ENCODE measurements around the gene CMTM3.

Gene CMTM3

DNA sequence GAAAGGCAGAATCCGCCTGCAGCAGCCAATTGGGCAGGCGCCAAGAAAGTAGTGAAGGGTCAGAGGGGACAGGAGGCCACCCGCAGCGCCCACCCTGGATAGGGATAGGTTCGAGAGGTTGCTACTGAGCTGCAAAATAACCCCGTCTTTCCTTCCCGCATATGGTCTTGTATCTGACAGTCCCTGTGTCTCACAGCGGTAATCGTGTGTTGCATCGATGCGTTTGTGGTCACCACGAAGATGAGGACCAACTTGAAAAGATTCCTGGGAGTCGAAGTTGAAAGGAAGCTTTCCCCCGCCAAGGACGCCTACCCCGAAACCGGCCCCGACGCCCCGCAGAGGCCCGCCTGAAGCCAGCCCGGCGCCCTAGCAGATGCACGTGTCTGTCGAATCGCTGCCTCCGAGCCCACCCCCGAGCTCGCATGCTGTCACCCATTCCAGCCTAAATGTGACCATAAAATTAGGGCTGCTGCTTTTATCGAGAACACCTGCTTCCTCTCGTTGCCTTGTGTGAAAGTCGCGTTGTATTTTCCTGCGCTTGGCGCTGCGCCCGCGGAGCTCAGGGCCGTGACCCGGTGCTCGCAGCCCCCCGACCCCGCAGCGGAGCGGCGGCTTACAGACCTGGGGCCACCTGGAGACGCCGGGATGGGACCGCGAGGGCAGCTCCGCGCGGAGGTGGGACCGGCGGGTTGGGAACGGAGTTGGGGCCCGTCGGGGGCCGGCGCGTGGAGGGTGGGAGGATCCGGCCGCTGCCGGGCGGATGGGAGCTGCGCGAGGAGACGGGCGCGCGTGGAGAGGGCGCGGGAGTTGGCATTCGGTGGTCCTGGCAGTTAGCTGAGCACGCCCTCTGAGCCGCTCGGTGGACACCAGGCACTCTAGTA is 25.6 kb upstream of the CMTM3 start, which contains the start of gene CMTM2:
CMTM2 (plus strand) TSS at position 813 of the 881 bp plus-strand sequence. CDS start 145 bp downstream, outside the sequence.
- Histone ChIP-seq H3F3A (ENCODE audit: insufficient read depth, low read length) (no peaks in the 10 kb centered on the region), H3K4me2 (ENCODE audit: low read length) (no peak within 1 kb of the TSS), H3K9ac (ENCODE audit: low read length) (no peak within 1 kb of the TSS), H3K4me3 (ENCODE audit: low read depth, low read length, poor library complexity, severe bottlenecking) (no peak within 1 kb of the TSS), H3K36me3 (ENCODE audit: insufficient read depth, low read length) (no peaks in the 10 kb centered on the region), H3K9me2 (ENCODE audit: low read depth, low read length) (no peaks in the 10 kb centered on the region), H3K79me2 (ENCODE audit: insufficient read depth, low read length) (no peaks in the 10 kb centered on the region), H3K27me3 (ENCODE audit: insufficient read depth, low read length) (no peaks in the 10 kb centered on the region), H4K20me1 (ENCODE audit: insufficient read depth, low read length) (no peaks in the 10 kb centered on the region), H2AFZ (ENCODE audit: low read length) (no peak within 1 kb of the TSS), H3K9me3 (ENCODE audit: low read length) (no peaks in the 10 kb centered on the region), H3K27ac (ENCODE audit: low read depth, low read length, poor library complexity, severe bottlenecking) (no peak within 1 kb of the TSS), H3K4me1 (ENCODE audit: insufficient read depth, low read length, severe bottlenecking) (no peaks in the 10 kb centered on the region)
- no peak for TF ChIP-seq CTCF (IDR thresholded peaks at IDR 0.05; ENCODE audit: low read length)
- no peak for TF ChIP-seq EZH2 (IDR thresholded peaks at IDR 0.05; ENCODE audit: borderline replicate concordance, low read length)

DNA sequence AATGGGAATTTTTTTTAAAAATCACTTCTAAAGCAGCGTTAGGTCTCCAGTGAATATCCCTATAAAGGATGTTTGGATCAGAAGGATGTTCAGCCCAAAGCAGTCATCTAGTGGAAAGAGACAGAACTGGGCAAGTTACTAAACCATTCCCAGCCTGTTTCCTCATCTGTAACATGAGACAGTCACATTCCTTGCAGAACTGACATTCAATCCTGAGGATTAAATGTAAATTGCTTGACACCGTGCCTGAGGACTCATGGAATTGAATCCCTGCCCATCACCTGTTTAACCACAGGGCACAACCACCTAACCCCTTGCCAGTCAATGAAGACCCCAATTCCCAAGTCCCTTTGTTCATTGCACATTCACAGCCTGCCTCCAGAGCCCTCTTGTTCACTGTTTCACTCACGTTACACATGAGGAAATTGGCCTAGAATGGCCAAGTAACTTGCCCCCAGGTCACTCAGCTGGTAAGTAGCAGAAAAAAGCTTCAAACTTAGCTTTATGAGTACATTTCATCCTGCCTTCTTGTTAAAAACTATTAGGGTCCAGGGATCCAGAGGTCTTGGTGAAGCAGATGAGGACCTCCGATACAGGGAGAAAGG is 23.8 kb upstream of the CMTM3 start:
- Histone ChIP-seq H3K27ac (ENCODE audit: low read depth, low read length, poor library complexity, severe bottlenecking) (no peak overlapping the region), H3K79me2 (ENCODE audit: insufficient read depth, low read length) (no peaks in the 10 kb centered on the region), H4K20me1 (ENCODE audit: insufficient read depth, low read length) (no peaks in the 10 kb centered on the region), H3K4me2 (ENCODE audit: low read length) (no peak overlapping the region), H2AFZ (ENCODE audit: low read length) (no peak overlapping the region), H3K4me3 (ENCODE audit: low read depth, low read length, poor library complexity, severe bottlenecking) (no peak overlapping the region), H3K9me3 (ENCODE audit: low read length) (no peaks in the 10 kb centered on the region), H3K9me2 (ENCODE audit: low read depth, low read length) (no peaks in the 10 kb centered on the region), H3K27me3 (ENCODE audit: insufficient read depth, low read length) (no peaks in the 10 kb centered on the region), H3K4me1 (ENCODE audit: insufficient read depth, low read length, severe bottlenecking) (no peaks in the 10 kb centered on the region), H3K9ac (ENCODE audit: low read length) (no peak overlapping the region), H3K36me3 (ENCODE audit: insufficient read depth, low read length) (no peaks in the 10 kb centered on the region), H3F3A (ENCODE audit: insufficient read depth, low read length) (no peaks in the 10 kb centered on the region)
- TF ChIP-seq CTCF (IDR thresholded peaks at IDR 0.05; ENCODE audit: low read length) (no peak), EZH2 (IDR thresholded peaks at IDR 0.05; ENCODE audit: borderline replicate concordance, low read length) (no peak)

DNA sequence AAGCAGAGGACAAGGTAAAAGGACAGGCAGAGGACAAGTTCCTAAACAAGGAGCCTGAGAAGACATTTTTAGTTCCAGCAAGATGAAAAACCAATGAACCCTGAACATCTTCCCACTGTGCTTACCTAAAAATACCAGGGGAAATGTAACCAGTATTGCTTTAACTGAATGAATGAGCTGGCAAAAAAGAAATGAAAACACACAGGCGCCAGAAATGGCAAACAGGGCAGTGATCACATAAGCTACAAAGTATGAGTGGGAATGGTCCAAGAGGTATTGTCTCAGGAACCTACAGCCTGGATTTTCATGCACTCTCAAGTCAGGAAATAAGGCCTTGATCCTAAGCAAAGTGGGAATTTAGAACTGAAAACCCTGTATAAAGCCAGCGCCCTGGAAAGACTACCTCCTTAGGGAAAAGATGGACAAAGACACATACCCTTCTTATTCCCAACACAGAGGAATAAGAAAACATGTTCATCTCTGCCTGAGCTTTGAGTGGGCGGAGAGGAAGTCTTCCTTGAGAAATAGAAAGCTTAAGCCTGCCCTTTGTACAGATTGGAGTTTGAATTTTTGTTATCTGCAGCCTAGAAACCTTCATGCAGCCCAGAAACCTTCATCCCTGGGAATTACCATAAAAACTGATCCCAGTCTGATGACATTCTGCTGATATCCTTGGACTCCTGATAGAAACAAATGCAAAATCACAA is 23.1 kb upstream of the CMTM3 start:
- Histone ChIP-seq H3K9me3 (ENCODE audit: low read length) (no peaks in the 10 kb centered on the region), H2AFZ (ENCODE audit: low read length) (no peak overlapping the region), H3K9ac (ENCODE audit: low read length) (no peak overlapping the region), H3K27ac (ENCODE audit: low read depth, low read length, poor library complexity, severe bottlenecking) (no peak overlapping the region), H3K36me3 (ENCODE audit: insufficient read depth, low read length) (no peaks in the 10 kb centered on the region), H4K20me1 (ENCODE audit: insufficient read depth, low read length) (no peaks in the 10 kb centered on the region), H3K4me1 (ENCODE audit: insufficient read depth, low read length, severe bottlenecking) (no peaks in the 10 kb centered on the region), H3K79me2 (ENCODE audit: insufficient read depth, low read length) (no peaks in the 10 kb centered on the region), H3F3A (ENCODE audit: insufficient read depth, low read length) (no peaks in the 10 kb centered on the region), H3K9me2 (ENCODE audit: low read depth, low read length) (no peaks in the 10 kb centered on the region), H3K4me2 (ENCODE audit: low read length) (no peak overlapping the region), H3K4me3 (ENCODE audit: low read depth, low read length, poor library complexity, severe bottlenecking) (no peak overlapping the region), H3K27me3 (ENCODE audit: insufficient read depth, low read length) (no peaks in the 10 kb centered on the region)
- TF ChIP-seq EZH2 (IDR thresholded peaks at IDR 0.05; ENCODE audit: borderline replicate concordance, low read length) (no peak), CTCF (IDR thresholded peaks at IDR 0.05; ENCODE audit: low read length) (no peak)

Measured in OCI-LY1 (cell line).